Kidney (tissue), 14 donors: ENCODE results near the gene SELENOI. TPM values are rescaled to one million over a fixed set of nuclear protein-coding genes. Genes with fewer than 3 reads are reported as not detected.

Experiments
- DNase-seq, 5 donors: peaks; one replicate each; pipeline ENCODE4 v3.0.0-alpha.2; 2013 to 2020
- FAIRE-seq: peaks from 2 replicates; lab custom pipeline; 2012; peaks lifted over from hg19 to GRCh38; lab: Jason Lieb, UNC
- H3K27ac ChIP-seq, 2 donors: one replicate each; pipeline ENCODE4 v1.7.0; 2013; ENCODE audit warnings: low read depth in 2 of 2, low read length in 2 of 2, inconsistent platforms in 1 of 2
- H3K27me3 ChIP-seq: one replicate; pipeline ENCODE4 v1.7.1; 2013; ENCODE audit warnings: low read length, inconsistent platforms; ENCODE audit not compliant: control insufficient read depth, insufficient read depth
- H3K36me3 ChIP-seq, 3 donors: one replicate each; pipeline versions ENCODE4 v1.7.0 to v1.7.1; 2013; ENCODE audit warnings: low read length in 3 of 3, control low read depth in 1 of 3, inconsistent platforms in 1 of 3; ENCODE audit not compliant: insufficient read depth in 3 of 3, control insufficient read depth in 2 of 3
- H3K4me1 ChIP-seq, 3 donors: one replicate each; pipeline versions ENCODE4 v1.7.0 to v1.7.1; 2013; ENCODE audit warnings: low read length in 3 of 3, inconsistent platforms in 1 of 3, low read depth in 1 of 3; ENCODE audit not compliant: control insufficient read depth in 2 of 3, insufficient read depth in 2 of 3
- H3K4me3 ChIP-seq, 3 donors: one replicate each; pipeline versions ENCODE4 v1.7.0 to v1.8.1; 2013; ENCODE audit warnings: low read length in 3 of 3, control low read depth in 1 of 3, inconsistent platforms in 1 of 3
- H3K9ac ChIP-seq, 3 donors: one replicate each; pipeline versions ENCODE4 v1.7.0 to v1.7.1; 2013; ENCODE audit warnings: low read length in 3 of 3, control low read depth in 1 of 3, inconsistent platforms in 1 of 3
- H3K9me3 ChIP-seq, 3 donors: one replicate each; pipeline versions ENCODE4 v1.7.0 to v1.7.1; 2013; ENCODE audit warnings: low read length in 3 of 3, control low read depth in 1 of 3, inconsistent platforms in 1 of 3; ENCODE audit not compliant: control insufficient read depth in 2 of 3, insufficient read depth in 1 of 3
- CTCF ChIP-seq: IDR thresholded peaks from 3 replicates; pipeline ENCODE4 v1.5.1; 2012; ENCODE audit warnings: mild to moderate bottlenecking, moderate library complexity, borderline replicate concordance; ENCODE audit not compliant: insufficient read depth; ENCODE audit errors: extremely low read depth
- intact Hi-C: fragments of 100-400 bp; cut with DNase I; formaldehyde crosslinking; loops from one replicate; pipeline ENCODE4 v1.11.1; 2022
- polyA plus RNA-seq: library from polyadenylated mRNA; stranded (reverse); fragments of 350-450 nt; fragmentation: Illumina TruSeq; extraction: RNeasy Lipid Tissue Mini Kit (QIAGEN cat#74804); gene quantifications from one replicate; pipeline ENCODE4 v1.2.3, GENCODE V29; 2014; ENCODE audit warnings: low read depth, low replicate concordance; ENCODE audit not compliant: insufficient read depth
- total RNA-seq: library from RNA; stranded (reverse); fragmentation: NEBNext Ultra II Directional; extraction: Animal tissue kit (Norgen Biotek cat#: 25700); gene quantifications from one replicate; pipeline ENCODE4 v1.2.1, GENCODE V29; 2021
- donor health status: control.
- donor health status: control.
- donor health status: control.
- donor health status: control.
- donor health status: control.
- donor health status: DM: yes; HTN: yes; CAD: no.
- donor health status: Normal renal cell carcinoma (clear cell type).

SELENOI gene
- total and polyA plus RNA-seq, 2 donors from 2014 or later = 5.3 to 23.7 TPM

GRCh38 chr2:26336719-26337118 lies 9.2 kb upstream of the SELENOI start:
- no peaks in the 10 kb centered on the region for H3K36me3 ChIP-seq
- no peak overlapping the region for H3K27ac ChIP-seq
- intact Hi-C loops = no loop called here
- H3K4me3 ChIP-seq = no peak overlapping the region
- no peak for FAIRE-seq
- no peak for TF ChIP-seq CTCF
- no peak overlapping the region for H3K9ac ChIP-seq
- H3K27me3 ChIP-seq = no peaks in the 10 kb centered on the region
- no peaks in the 10 kb centered on the region for H3K4me1 ChIP-seq
- H3K9me3 ChIP-seq = no peaks in the 10 kb centered on the region
- no peak for DNase-seq

GRCh38 chr2:26337298-26337697 lies 8.6 kb upstream of the SELENOI start:
- no peaks in the 10 kb centered on the region for H3K4me1 ChIP-seq
- no peaks in the 10 kb centered on the region for H3K9me3 ChIP-seq
- no peak overlapping the region for H3K4me3 ChIP-seq
- TF ChIP-seq CTCF = no peak
- no peaks in the 10 kb centered on the region for H3K27me3 ChIP-seq
- DNase-seq = no peak
- FAIRE-seq = no peak
- H3K36me3 ChIP-seq = no peaks in the 10 kb centered on the region
- no peak overlapping the region for H3K9ac ChIP-seq
- no peak overlapping the region for H3K27ac ChIP-seq
- intact Hi-C loops = no loop called here

- H3K27me3 ChIP-seq = no peaks in the 10 kb centered on the region
- DNase-seq = no peak
- no peak overlapping the region for H3K27ac ChIP-seq
- FAIRE-seq = no peak
- no peak overlapping the region for H3K4me3 ChIP-seq
- intact Hi-C loops = no loop called here
- no peak for TF ChIP-seq CTCF
- no peaks in the 10 kb centered on the region for H3K9me3 ChIP-seq
- no peaks in the 10 kb centered on the region for H3K36me3 ChIP-seq
- H3K9ac ChIP-seq = no peak overlapping the region
- H3K4me1 ChIP-seq = peaks cover 0 to 10% (median 0%) of the 10 kb centered on the region in 3 donors
Measured at GRCh38 chr2:26340831-26341230, 5.1 kb upstream of the SELENOI start.
